ENCODE results near the gene COL26A1.
"Not testable (repeated sequence)": the region's sequence is repeated elsewhere in the genome, so short reads cannot be mapped to it uniquely, and the experiment has no call there.

The COL26A1 gene

DNA sequence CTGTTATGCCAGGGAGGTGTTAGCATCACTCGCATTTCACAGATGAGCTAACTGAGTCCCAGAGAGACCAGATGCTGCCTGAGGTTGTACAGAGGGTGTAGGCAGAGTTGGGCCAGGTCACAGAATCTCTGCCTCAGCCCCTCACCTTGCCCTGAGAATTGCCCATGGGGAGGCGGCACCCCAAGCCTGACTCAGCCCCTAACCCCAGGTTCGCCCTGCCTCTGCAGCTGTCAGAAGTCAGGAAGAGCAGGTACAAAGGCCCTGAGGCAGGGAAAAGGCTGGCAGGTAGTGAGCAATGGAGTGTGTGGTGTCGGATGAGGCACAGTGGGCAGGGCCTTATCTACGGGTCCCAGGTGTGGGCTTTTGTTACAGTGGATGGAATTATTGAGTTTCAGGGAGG lies 187.1 kb downstream of the COL26A1 start:
- DNase-seq (ENCODE audit: low spot score) (no peak), FAIRE-seq (no peak)

GRCh38 chr7:101550641-101551541 lies 188.2 kb downstream of the COL26A1 start:
- DNase-seq (ENCODE audit: low spot score) = peak; percentile 20
- FAIRE-seq = no peak

GRCh38 chr7:101553018-101553770 lies 190.5 kb downstream of the COL26A1 start:
- DNase-seq (ENCODE audit: low spot score) (peak; percentile 12), FAIRE-seq (peak; percentile 61)

DNA sequence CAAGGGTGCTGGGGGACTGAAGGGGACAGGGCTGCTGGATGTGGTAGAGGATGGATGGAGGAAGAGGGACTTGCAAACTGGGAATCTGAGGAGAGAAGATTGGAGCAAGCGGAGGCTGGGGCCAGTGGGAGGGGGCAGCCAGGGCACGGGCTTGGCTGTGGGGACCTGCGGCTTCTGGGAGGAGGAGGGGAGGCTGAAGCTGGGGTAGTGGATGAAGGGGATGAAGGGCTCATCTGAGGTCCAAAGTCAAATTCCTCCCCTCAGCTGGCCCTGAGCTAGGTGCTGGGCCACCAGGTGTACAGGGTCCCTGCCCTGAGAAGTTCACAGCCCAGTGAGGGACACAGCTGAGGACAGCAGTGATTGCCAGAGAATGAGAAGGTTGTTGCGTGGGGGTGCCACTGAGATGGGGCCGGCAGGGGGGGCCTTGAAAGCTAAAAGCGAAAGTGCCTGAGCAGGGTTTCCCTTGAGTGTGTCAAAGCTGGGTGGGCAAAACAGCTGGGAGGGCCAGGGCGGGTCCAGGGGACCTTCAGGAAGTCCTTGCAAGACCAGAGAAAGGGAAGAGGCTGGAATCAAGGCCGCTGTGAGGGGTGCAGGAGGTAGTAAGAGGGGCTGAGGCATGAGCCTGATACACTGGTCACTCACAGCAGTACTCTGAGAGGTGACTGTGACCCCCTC lies 191.2 kb downstream of the COL26A1 start:
- DNase-seq (ENCODE audit: low spot score) (peak; percentile 4), FAIRE-seq (no peak)

DNA sequence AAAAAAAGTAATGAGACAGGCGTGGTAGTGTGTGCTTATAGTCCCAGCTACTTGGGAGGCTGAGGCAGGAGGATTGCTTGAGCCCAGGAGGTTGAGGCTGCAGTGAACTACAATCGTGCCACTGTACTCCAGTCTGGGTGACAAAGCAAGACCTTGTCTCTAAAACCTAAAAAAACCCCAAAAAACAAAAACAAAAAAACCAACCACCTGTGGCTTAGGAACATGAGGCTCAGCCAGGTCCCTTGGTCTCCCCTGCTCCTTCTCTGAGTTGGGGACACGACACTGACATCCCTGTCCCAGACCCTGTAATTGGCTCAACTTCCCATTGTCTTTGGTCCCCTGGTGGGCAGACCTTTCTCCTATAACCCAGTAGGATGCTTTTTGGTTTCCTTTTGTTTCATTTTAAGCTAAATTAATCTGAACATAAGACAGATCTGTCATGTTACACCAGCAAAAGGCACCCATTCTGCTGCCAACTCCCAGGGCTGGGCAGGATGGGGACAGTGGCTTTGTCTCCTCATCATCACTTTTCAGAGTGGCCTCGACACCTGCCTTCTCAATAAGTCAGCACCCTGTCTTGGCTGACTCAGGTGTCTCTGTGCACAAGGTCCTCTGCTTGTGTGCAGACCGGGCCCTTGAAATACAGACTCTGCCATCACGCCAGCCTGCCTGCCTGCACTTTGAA lies 192.1 kb downstream of the COL26A1 start:
- FAIRE-seq (no peak), DNase-seq (ENCODE audit: low spot score) (peak; percentile 8)

DNA sequence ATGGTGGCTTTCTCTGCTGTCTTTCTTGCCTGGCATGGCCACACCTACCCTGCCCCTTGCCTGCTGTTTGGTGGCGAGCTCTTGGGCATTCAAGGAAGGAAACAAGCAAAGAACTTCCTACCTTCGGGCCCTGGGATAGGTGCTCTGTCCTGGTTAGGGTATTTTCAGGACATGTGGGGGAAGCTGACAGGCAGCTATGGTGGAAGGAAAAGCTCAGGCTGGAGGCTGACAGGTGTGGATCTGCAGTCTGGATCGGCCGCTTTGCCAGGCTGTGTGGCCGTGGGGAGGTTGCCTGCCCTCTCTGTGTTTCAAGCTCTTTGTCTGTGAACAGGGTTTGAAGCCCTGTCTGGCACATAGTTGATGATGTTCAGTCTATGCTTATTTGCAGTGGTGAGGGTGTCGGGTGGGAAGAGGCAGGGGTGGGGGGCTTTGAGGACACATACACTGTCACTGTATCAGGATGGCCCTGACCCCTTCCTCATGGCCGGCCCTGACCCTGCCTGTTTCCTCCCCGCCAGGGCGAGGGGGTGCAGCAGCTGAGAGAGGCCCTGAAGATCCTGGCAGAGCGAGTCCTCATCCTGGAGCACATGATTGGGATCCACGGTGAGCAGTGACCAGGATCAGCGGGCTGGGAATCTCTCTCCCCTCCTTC lies 192.7 kb downstream of the COL26A1 start:
- peak; percentile 76 for FAIRE-seq
- DNase-seq (ENCODE audit: low spot score) = peak; percentile 9

- DNase-seq (ENCODE audit: low spot score) (peak; percentile 4), FAIRE-seq (no peak)
Observed at GRCh38 chr7:101555921-101556275, 193.2 kb downstream of the COL26A1 start.

- FAIRE-seq (peak; percentile 96), DNase-seq (ENCODE audit: low spot score) (no peak)
Observed at GRCh38 chr7:101556453-101556968, 193.8 kb downstream of the COL26A1 start.

- DNase-seq (ENCODE audit: low spot score) = no peak
- FAIRE-seq = no peak
Observed at GRCh38 chr7:101557421-101557820, 194.7 kb downstream of the COL26A1 start.

GRCh38 chr7:101557978-101558741 lies 195.5 kb downstream of the COL26A1 start:
- FAIRE-seq (no peak), DNase-seq (ENCODE audit: low spot score) (no peak)

- no peak for DNase-seq (ENCODE audit: low spot score)
- FAIRE-seq = peak; percentile 13
Observed at GRCh38 chr7:101558742-101559325, 196.2 kb downstream of the COL26A1 start.

DNA sequence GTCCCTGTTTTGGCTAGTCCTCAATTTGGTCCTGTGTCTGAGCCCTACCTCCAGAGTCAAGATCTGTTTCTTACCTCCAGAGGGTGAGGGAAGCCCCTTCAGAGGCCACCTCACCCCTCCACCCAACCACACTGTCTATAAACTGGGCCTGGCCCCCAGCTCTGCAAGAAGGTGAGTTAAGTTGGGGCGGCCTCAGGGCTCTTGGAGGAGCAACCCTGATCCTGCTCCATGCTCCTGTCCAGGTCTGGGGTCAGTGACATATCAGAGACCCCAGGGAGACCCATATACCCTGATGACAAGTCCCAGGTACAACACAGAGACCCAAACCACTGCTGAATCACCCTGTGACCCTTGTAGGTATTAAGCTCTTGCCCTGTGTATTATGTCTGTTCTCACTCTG lies 196.9 kb downstream of the COL26A1 start:
- no peak for DNase-seq (ENCODE audit: low spot score)
- FAIRE-seq = no peak

GRCh38 chr7:101560021-101560420 lies 197.3 kb downstream of the COL26A1 start:
- FAIRE-seq = peak; percentile 35
- DNase-seq (ENCODE audit: low spot score) = not testable (repeated sequence)

- FAIRE-seq = no peak
- DNase-seq (ENCODE audit: low spot score) = no peak
Observed at GRCh38 chr7:101560856-101561255, 198.2 kb downstream of the COL26A1 start.

DNA sequence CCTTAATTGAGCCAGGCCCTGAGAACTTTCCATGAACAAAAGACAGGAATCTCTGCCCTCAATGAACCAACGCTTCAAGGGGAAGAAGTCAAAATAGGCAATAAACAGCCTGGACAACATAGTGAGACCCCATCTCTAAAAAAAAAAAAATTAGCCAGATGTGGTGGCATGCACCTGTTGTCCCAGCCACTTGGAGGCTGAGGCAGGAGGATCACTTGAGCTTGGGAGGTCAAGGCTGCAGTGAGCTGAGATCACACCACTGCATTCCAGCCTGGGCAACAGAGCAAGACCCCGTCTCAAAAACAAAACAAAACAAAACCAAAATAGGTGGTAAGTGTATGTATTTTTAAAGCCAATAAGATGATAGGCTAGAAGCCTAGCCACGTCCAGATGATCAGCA lies 198.6 kb downstream of the COL26A1 start:
- DNase-seq (ENCODE audit: low spot score); FAIRE-seq: not testable (repeated sequence)

DNA sequence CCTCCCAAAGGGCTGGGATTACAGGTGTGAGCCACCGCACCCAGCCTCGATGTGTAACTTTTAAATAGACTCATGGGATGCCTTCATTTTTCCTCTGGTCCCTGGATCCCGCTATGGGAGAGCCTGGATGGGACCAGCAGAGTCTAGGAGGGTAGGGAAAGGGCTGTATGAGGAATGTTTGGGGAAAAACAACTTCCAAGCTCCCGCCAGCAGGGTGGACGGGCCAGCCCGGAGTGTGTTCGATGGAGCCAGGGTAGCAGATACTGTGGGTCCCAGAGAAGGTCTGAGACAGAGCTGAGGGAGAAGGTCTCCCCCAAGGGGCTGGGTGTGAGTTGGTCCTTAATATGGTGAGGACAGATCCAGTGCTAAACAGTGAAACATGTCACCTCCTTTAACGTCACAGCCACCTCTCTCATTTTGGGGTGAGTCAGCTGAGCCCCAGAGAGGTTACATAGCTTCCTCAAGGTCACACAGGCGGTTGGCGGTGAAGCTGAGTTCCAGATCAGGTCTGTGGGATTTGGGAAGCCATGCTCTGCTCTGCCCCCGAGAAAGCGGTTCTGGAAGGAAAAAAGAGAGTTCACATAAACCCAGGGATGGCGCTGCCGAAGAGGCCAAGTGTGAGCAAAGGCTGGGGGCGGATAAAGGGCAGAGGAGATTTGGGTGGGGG lies 200.0 kb downstream of the COL26A1 start:
- FAIRE-seq = no peak

DNA sequence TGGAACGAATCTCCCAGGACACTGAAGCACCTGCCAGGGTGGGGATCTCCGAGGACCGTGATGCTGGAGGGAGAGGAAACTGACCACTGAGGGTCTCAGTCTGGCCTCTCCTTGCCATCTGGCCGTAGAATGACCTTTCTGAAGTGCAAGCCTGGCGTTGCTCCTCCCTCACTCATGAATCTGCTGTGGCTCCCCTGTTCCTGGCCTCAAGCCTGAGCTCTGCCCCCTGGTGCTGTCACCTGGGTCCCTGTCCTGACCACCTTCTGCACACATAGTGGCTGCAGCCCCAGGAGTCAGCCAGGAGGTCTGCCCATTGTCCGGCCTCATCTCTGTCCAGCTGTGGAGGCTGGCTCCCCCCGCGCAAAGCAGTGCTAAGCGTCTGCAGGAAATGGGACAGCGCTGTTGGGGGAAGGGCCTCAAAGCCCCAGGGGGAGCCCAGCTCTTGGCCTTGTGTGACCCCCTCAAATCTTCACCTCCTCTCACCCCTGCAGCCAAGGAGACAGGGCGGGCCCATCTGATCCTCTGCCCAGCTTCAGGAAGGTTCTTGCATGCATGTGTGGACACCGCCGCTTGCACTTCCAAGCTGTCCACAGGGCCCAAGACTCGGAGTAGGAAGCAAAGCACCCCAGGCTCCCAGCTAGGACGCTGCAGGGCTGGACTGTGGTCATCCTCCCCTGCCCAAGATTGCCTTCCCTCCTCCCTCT lies 200.7 kb downstream of the COL26A1 start:
- FAIRE-seq = no peak
- DNase-seq (ENCODE audit: low spot score) = peak; percentile 10

More for the DNA sequence above, 200.0 kb downstream of the COL26A1 start:
- DNase-seq (ENCODE audit: low spot score) = peak; percentile 15

Measured in urothelium cell line (cell line).